OCI-LY1 (cell line): ENCODE results near the gene CYP11A1.

Experiments used
- CTCF ChIP-seq: fragments of 200-600 bp; sonication (generic), shearing (Covaris generic); IDR thresholded peaks from 2 replicates; pipeline ENCODE4 v1.5.1; 2017; ENCODE audit warnings: mild to moderate bottlenecking, antibody characterized with exemption, low read length, moderate library complexity, mixed read lengths
- EZH2 ChIP-seq: fragments of 200-600 bp; sonication (generic), shearing (Covaris generic); IDR thresholded peaks from 2 replicates; pipeline ENCODE4 v1.8.0; 2017; ENCODE audit warnings: borderline replicate concordance, mixed run types, mild to moderate bottlenecking, antibody characterized with exemption, low read length, moderate library complexity, mixed read lengths

GRCh38 chr15:74347757-74348250 lies 19.6 kb downstream of the CYP11A1 start:
- TF ChIP-seq EZH2 (no peak), CTCF (no peak)
